Measurements from ENCODE around the gene CLK3. TPM values are rescaled to one million over a fixed set of nuclear protein-coding genes. Genes with fewer than 3 reads are reported as not detected.

CLK3 gene
- total and polyA plus RNA-seq, 10 of the 15 experiments (the other 5 are each of a cell fraction or from before 2014, with no cell fraction given), result 3.3 to 169 (median 66.2) TPM

- TF ChIP-seq CBFB (IDR thresholded peaks at IDR 0.05; ENCODE audit: low read depth), result no peak; the same call in 1 of the 2 replicates
- no peak for TF ChIP-seq POLR2AphosphoS2 (IDR thresholded peaks at IDR 0.05; ENCODE audit: low read depth, low read length)
- no peak for TF ChIP-seq SPI1 (IDR thresholded peaks at IDR 0.05; ENCODE audit: borderline replicate concordance, insufficient read depth, low read depth, low read length)
- no peak for TF ChIP-seq ZNF24 (IDR thresholded peaks at IDR 0.05)
- no peak for TF ChIP-seq TCF12 (IDR thresholded peaks at IDR 0.05; ENCODE audit: low read depth, low read length)
- no peak for TF ChIP-seq PAX8 (IDR thresholded peaks at IDR 0.05)
- TF ChIP-seq MEF2A (IDR thresholded peaks at IDR 0.05; ENCODE audit: insufficient read depth, low read depth, low read length), result no peak
- no peak for TF ChIP-seq SUZ12 (IDR thresholded peaks at IDR 0.05; ENCODE audit: unreplicated experiment)
- no peak for TF ChIP-seq RAD51 (IDR thresholded peaks at IDR 0.05)
- peak; percentile 90 for TF ChIP-seq MLLT1 (IDR thresholded peaks at IDR 0.05)
- no peak for TF ChIP-seq SREBF1 (IDR thresholded peaks at IDR 0.05; ENCODE audit: low read length)
- no peak for TF ChIP-seq PRDM15 (CRISPR knock-in tag; IDR thresholded peaks at IDR 0.05)
- TF ChIP-seq DPF2 (IDR thresholded peaks at IDR 0.05), result no peak; the same call in 1 of the 2 replicates
- no peak for TF ChIP-seq USF1 (IDR thresholded peaks at IDR 0.05; ENCODE audit: borderline replicate concordance, extremely low read length, insufficient read depth, low read depth, low read length)
- no peak for TF ChIP-seq TARDBP (IDR thresholded peaks at IDR 0.05; ENCODE audit: borderline replicate concordance)
- 0 out of 2 replicates have a peak, but pooled peaks have one; percentile 31 for TF ChIP-seq TCF3 (IDR thresholded peaks at IDR 0.05; ENCODE audit: borderline replicate concordance, insufficient read depth, low read depth, low read length)
- no peak; the same call in 1 of the 2 replicates for TF ChIP-seq NR2F1 (conservative IDR thresholded peaks at IDR 0.05)
- peak; percentile 96 for TF ChIP-seq ZNF217 (IDR thresholded peaks at IDR 0.05)
- no peak; the same call in 1 of the 2 replicates for TF ChIP-seq PML (IDR thresholded peaks at IDR 0.05; ENCODE audit: low read length)
- TF ChIP-seq CHD2 (IDR thresholded peaks at IDR 0.05; ENCODE audit: borderline replicate concordance, low read depth, low read length), result peak; percentile 95
- no peak for TF ChIP-seq SRF (IDR thresholded peaks at IDR 0.05; ENCODE audit: low read depth in 2 of 2, low read length in 2 of 2)
- no peak for TF ChIP-seq ZBTB11 (CRISPR knock-in tag; IDR thresholded peaks at IDR 0.05)
Measured at GRCh38 chr15:74614744-74615507, 710 bp upstream of the CLK3 start (continued).
